RWPE2 (cell line): ENCODE data around the gene NEDD8.
"Not testable (repeated sequence)": the region's sequence is repeated elsewhere in the genome, so short reads cannot be mapped to it uniquely, and the experiment has no call there.

Experiments
- ATAC-seq: fragments of 200-7000 bp; cut with Tn5 transposase; 3 replicates; pipeline ENCODE4 v1.9.1; 2021; ENCODE audit warnings: low read depth
- DNase-seq: peaks from one replicate; pipeline ENCODE4 v3.0.0-alpha.2; 2020; ENCODE audit warnings: low spot score
- H3K27ac ChIP-seq: fragments of 450-650 bp; 2 replicates; pipeline ENCODE4 v1.5.1; 2017; ENCODE audit warnings: mild to moderate bottlenecking; ENCODE audit not compliant: poor library complexity, severe bottlenecking
- H3K27me3 ChIP-seq: fragments of 250-450 bp; sonication (Bioruptor Pico); 2 replicates; pipeline ENCODE4 v1.5.1; 2021; ENCODE audit warnings: mild to moderate bottlenecking, moderate library complexity; ENCODE audit not compliant: insufficient read depth, poor library complexity, severe bottlenecking
- H3K36me3 ChIP-seq: fragments of 250-450 bp; sonication (Bioruptor Pico); 2 replicates; pipeline ENCODE4 v1.5.1; 2020; ENCODE audit warnings: low read depth, mild to moderate bottlenecking, moderate library complexity
- H3K4me1 ChIP-seq: fragments of 250-450 bp; sonication (Bioruptor Pico); 2 replicates; pipeline ENCODE4 v1.5.1; 2021; ENCODE audit warnings: mild to moderate bottlenecking, moderate library complexity; ENCODE audit not compliant: insufficient read depth, poor library complexity, severe bottlenecking
- H3K4me3 ChIP-seq: fragments of 250-450 bp; sonication (Bioruptor Pico); 2 replicates; pipeline ENCODE4 v1.5.1; 2021; ENCODE audit warnings: mild to moderate bottlenecking, moderate library complexity; ENCODE audit not compliant: severe bottlenecking
- H3K9me3 ChIP-seq: fragments of 250-450 bp; sonication (Bioruptor Pico); 2 replicates; pipeline ENCODE4 v1.5.1; 2021; ENCODE audit warnings: mild to moderate bottlenecking, moderate library complexity; ENCODE audit not compliant: severe bottlenecking
- CTCF ChIP-seq: fragments of 450-650 bp; IDR thresholded peaks from one replicate; pipeline ENCODE4 v1.5.1; 2017; ENCODE audit warnings: mild to moderate bottlenecking, moderate library complexity; ENCODE audit not compliant: poor library complexity, severe bottlenecking

NEDD8 gene

GRCh38 chr14:24246765-24247212 is 14.6 kb upstream of the NEDD8 start:
- ATAC-seq (no peak), DNase-seq (no peak)
- Histone ChIP-seq H3K9me3 (no peaks in the 10 kb centered on the region), H3K36me3 (peaks cover 8% of the 10 kb centered on the region; the same call in 1 of the 2 replicates), H3K27ac (no peak overlapping the region), H3K4me3 (no peak overlapping the region), H3K4me1 (peaks cover 7% of the 10 kb centered on the region), H3K27me3 (no peaks in the 10 kb centered on the region)
- TF ChIP-seq CTCF = no peak

GRCh38 chr14:24245350-24245749 is 13.2 kb upstream of the NEDD8 start:
- DNase-seq, ATAC-seq: not testable (repeated sequence)

GRCh38 chr14:24243336-24243836 is 11.2 kb upstream of the NEDD8 start:
- no peak for DNase-seq
- peak overlapping the region; percentile 84 for H3K27ac ChIP-seq

More at GRCh38 chr14:24245350-24245749, 13.2 kb upstream of the NEDD8 start:
- peaks cover 13% of the 10 kb centered on the region for H3K4me1 ChIP-seq
- peaks cover 12% of the 10 kb centered on the region for H3K36me3 ChIP-seq
- not testable (repeated sequence) for H3K27ac ChIP-seq, H3K9me3 ChIP-seq, H3K4me3 ChIP-seq, H3K27me3 ChIP-seq

GRCh38 chr14:24241829-24242443 is 9.8 kb upstream of the NEDD8 start:
- ATAC-seq = peak; percentile 83

More at GRCh38 chr14:24243336-24243836, 11.2 kb upstream of the NEDD8 start:
- Histone ChIP-seq H3K27me3 (no peaks in the 10 kb centered on the region), H3K4me3 (peak overlapping the region; percentile 51), H3K9me3 (no peaks in the 10 kb centered on the region), H3K36me3 (peaks cover 32% of the 10 kb centered on the region), H3K4me1 (peaks cover 18% of the 10 kb centered on the region)
- no peak for TF ChIP-seq CTCF
- ATAC-seq = no peak

More at GRCh38 chr14:24241829-24242443, 9.8 kb upstream of the NEDD8 start:
- no peak for TF ChIP-seq CTCF
- Histone ChIP-seq H3K4me1 (peaks cover 23% of the 10 kb centered on the region), H3K9me3 (no peaks in the 10 kb centered on the region), H3K4me3 (peak overlapping the region; percentile 51), H3K27me3 (no peaks in the 10 kb centered on the region), H3K36me3 (peaks cover 46% of the 10 kb centered on the region), H3K27ac (peak overlapping the region; percentile 84)
- DNase-seq = peak; percentile 99
